Measurements from ENCODE around the gene RAB27A.

- no peak for TF ChIP-seq CTCF (IDR thresholded peaks at IDR 0.05; ENCODE audit: insufficient read depth, low read depth, low read length)
- no peak for TF ChIP-seq EZH2 (IDR thresholded peaks at IDR 0.05; ENCODE audit: insufficient read depth, low read length)
These were observed 7.3 kb downstream of the RAB27A start for GRCh38 chr15:55282284-55282833.

Measured in astrocyte (in vitro differentiated cells and primary cell).